ENCODE results near the gene AQR. TPM values are rescaled to one million over a fixed set of nuclear protein-coding genes. Genes with fewer than 3 reads are reported as not detected.
A peak's percentile ranks its signal among the peaks of the same experiment; 100 is the strongest.
"Not testable (repeated sequence)": the region's sequence is repeated elsewhere in the genome, so short reads cannot be mapped to it uniquely, and the experiment has no call there.

Gene AQR
- total and polyA plus RNA-seq, 2 of the 4 experiments (the other 2 are of a cell fraction), result 17.9 to 29.6 TPM

DNA sequence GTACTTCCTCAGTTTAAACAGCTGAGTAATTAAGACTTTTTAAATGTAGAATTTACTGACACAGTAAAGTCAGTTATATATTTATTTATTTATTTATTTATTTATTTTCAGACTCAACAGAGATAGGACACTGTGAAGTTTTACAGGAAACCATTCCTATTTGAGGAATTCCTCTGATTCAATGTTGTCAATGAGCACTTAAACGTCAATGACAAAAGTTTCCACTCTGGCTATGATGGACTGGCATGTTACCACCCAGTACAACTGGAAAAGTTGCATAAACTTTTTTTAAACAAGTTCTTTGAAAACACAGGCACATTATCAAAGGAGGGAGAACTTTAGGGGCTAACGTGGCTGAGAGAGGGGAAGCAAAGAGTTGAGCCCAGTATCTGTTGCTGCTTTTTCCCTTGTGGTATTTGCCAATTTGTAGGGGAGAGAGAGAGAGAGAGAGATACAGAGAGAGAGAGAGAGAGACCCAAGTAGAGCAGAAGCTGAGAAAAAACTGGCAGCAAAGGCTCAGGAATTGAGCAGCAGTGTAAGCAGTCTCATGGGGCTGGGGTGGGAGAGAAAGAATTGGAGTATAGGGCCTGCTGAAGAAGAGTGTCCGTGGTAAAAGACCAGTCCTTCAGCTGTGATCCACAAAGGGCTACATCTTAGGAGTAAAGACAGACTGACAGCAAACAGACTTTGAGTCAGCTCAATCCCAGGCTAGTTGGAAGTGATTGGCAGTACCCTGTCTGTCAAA is 155.9 kb downstream of the AQR start (continued):
- TF ChIP-seq RFX5 (IDR thresholded peaks at IDR 0.05; ENCODE audit: low read depth, low read length) (no peak), NFE2L2 (IDR thresholded peaks at IDR 0.05; ENCODE audit: low read depth, low read length) (no peak)

- Histone ChIP-seq H2BK15ac (ENCODE audit: low read depth, low read length) (peak overlapping the region; percentile 89), H3K9me1 (ENCODE audit: insufficient read depth, low read length) (peaks cover 13% of the 10 kb centered on the region), H3K56ac (ENCODE audit: extremely low read depth, insufficient read depth, low read length) (peak overlapping the region; percentile 47), H4K91ac (ENCODE audit: insufficient read depth, low read depth, low read length) (peak overlapping the region; percentile 68), H3K18ac (ENCODE audit: low read depth, low read length) (peak overlapping the region; percentile 97), H2BK5ac (ENCODE audit: low read depth, low read length, poor library complexity, severe bottlenecking) (peak overlapping the region; percentile 99), H2AK5ac (ENCODE audit: low read depth, low read length) (peak overlapping the region; percentile 83), H2AFZ (replicated peaks; ENCODE audit: low read length, poor library complexity) (peak overlapping the region; percentile 84), H3K4ac (ENCODE audit: low read depth, low read length) (peak overlapping the region; percentile 89), H3K14ac (replicated peaks; ENCODE audit: low read depth, low read length) (peak overlapping the region; percentile 89), H3K4me1 (ENCODE audit: control insufficient read depth, insufficient read depth, low read length) (peaks cover 22% of the 10 kb centered on the region), H3K23ac (ENCODE audit: low read depth, low read length) (peak overlapping the region; percentile 38; the same call in 1 of the 2 replicates), H3K27ac (ENCODE audit: insufficient read depth, low read length) (peak overlapping the region; percentile 76), H2BK120ac (ENCODE audit: low read depth, low read length) (peak overlapping the region; percentile 93), H2BK20ac (ENCODE audit: low read depth, low read length) (peak overlapping the region; percentile 86), H4K8ac (ENCODE audit: low read depth in 2 of 2, low read length in 2 of 2) (peak overlapping the region; percentile 77 to 88), H4K5ac (ENCODE audit: low read depth, low read length) (peak overlapping the region; percentile 86)
- peak; percentile 11 for DNase-seq
- H3K79me1 ChIP-seq (ENCODE audit: low read depth in 1 of 2, low read length in 2 of 2); in situ Hi-C loops (cut with MboI; ENCODE audit: low sequenced_read_pairs); H3K9me3 ChIP-seq (ENCODE audit: control insufficient read depth, insufficient read depth, low read length); H3K27me3 ChIP-seq (ENCODE audit: control insufficient read depth, insufficient read depth, low read length); H3K9ac ChIP-seq (ENCODE audit: low read depth, low read length); H3K36me3 ChIP-seq (ENCODE audit: control insufficient read depth, insufficient read depth, low read length); BruUV-seq (replicated peaks); H3K4me2 ChIP-seq (ENCODE audit: low read depth, low read length); POLR2A ChIA-PET (ENCODE audit: unreplicated experiment); H3K4me3 ChIP-seq (ENCODE audit: insufficient read depth, low read depth, low read length); H4K20me1 ChIP-seq (ENCODE audit: insufficient read depth, low read length); ATAC-seq (ENCODE audit: low read depth); dilution Hi-C loops (cut with HindIII; ENCODE audit: low sequenced_read_pairs, unreplicated experiment); H2AK9ac ChIP-seq (replicated peaks; ENCODE audit: low read depth, low read length, poor library complexity): not testable (repeated sequence)
- intact Hi-C loops (cut with micrococcal nuclease), result loop anchor here (5.0 kb wide), 1 partner anchor 86 kb away; no protein-coding TSS in a partner anchor
- CTCF ChIA-PET, result interaction anchor here (1.0 kb wide), 1 partner anchor 118 kb away, joined by 6 read pairs; no protein-coding TSS in a partner anchor
- 80% methylated on average over 1 of the region's 9 CpGs; no CpG with 5 or more reads in 1 of the 2 experiments for WGBS, 2 experiments (ENCODE audit: extremely low coverage in 2 of 2, insufficient read length in 1 of 2)
These were observed 156.6 kb downstream of the AQR start for GRCh38 chr15:34812868-34813365.

Measured in IMR-90 (cell line).